Activated naive CD8-positive, alpha-beta T cell treated with anti-CD3 and anti-CD28 coated beads, Interleukin-2, amount 50 U/mL, for 16 hours (primary cell): ENCODE data around the gene NFE2L3.
"Not testable (repeated sequence)": the region's sequence is repeated elsewhere in the genome, so short reads cannot be mapped to it uniquely, and the experiment has no call there.

Source experiments
- DNase-seq: peaks from one replicate; pipeline ENCODE4 v3.0.0-alpha.2; 2020; ENCODE audit warnings: low read depth, low spot score

Gene NFE2L3, protein sequence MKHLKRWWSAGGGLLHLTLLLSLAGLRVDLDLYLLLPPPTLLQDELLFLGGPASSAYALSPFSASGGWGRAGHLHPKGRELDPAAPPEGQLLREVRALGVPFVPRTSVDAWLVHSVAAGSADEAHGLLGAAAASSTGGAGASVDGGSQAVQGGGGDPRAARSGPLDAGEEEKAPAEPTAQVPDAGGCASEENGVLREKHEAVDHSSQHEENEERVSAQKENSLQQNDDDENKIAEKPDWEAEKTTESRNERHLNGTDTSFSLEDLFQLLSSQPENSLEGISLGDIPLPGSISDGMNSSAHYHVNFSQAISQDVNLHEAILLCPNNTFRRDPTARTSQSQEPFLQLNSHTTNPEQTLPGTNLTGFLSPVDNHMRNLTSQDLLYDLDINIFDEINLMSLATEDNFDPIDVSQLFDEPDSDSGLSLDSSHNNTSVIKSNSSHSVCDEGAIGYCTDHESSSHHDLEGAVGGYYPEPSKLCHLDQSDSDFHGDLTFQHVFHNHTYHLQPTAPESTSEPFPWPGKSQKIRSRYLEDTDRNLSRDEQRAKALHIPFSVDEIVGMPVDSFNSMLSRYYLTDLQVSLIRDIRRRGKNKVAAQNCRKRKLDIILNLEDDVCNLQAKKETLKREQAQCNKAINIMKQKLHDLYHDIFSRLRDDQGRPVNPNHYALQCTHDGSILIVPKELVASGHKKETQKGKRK

GRCh38 chr7:26151953-26152781 lies at the start of gene NFE2L3:
TSS of gene NFE2L3 (plus strand) at chr7:26152198. CDS start at chr7:26152499, 301 bp downstream.
- peak; percentile 62 for DNase-seq

DNA sequence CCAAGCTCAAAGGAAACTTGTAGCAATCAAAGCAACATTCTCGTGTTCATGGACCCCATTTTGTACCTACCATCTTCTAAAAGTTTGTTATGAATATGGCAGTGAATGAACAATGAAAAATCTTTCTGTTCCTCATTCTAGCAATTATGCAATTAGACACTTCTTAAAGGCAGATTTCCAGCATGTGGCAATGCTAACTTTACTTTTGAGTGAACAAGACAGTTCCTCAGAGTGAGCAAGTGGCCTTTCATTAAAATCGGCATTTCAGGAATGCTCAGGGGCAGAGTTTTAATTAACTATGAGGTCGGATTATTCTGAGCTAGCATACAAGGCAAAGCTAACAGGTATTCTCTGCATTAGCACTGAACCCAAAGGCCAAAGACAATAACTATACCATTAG lies 48.4 kb upstream of the NFE2L3 start:
- DNase-seq: no peak

- DNase-seq: no peak
These were observed 46.8 kb upstream of the NFE2L3 start for GRCh38 chr7:26105236-26105635.

GRCh38 chr7:26105931-26106330 lies 46.1 kb upstream of the NFE2L3 start:
- DNase-seq: no peak

- DNase-seq: no peak
These were observed 39.7 kb upstream of the NFE2L3 start for GRCh38 chr7:26112203-26112740.

- DNase-seq: no peak
These were observed 36.3 kb upstream of the NFE2L3 start for GRCh38 chr7:26115650-26116049.

- no peak for DNase-seq
These were observed 34.7 kb upstream of the NFE2L3 start for GRCh38 chr7:26117142-26117807.

DNA sequence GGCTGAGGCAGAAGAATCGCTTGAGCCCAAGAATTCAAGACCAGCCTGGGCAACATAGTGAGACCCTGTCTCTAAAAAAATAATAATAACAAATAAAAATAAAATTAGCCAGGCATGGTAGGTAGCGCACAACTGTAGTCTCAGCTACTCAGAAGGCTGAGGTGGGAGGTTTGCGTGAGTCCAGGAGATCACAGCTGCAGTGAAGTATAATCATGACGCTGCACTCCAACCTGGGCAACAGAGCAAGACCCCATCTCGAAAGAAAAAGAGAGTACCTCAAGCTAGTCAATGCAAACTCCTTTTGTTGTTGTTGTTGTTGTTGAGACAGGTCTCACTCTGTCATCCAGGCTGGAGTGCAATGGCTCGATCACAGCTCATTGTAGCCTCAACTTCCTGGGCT lies 34.0 kb upstream of the NFE2L3 start:
- no peak for DNase-seq

- no peak for DNase-seq
These were observed 29.3 kb upstream of the NFE2L3 start for GRCh38 chr7:26122745-26123144.

DNA sequence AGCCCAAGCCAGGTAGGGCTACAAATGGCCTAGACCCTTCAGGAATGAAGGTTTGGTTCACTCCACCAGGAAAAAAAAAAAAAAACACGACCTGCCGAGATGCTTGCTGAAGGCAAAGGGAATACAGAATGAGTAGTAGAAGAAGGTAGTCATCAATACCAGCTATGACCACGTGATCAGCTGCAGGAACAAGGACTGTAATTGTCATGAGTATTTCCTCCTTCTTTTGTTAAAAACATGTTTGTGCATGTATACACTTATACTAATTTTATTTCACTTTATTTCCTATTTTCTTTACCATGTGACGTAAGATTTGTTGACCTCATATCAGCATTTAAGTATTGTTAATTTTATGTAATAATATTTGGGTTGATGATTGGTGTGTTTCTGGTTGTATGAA lies 27.2 kb upstream of the NFE2L3 start:
- DNase-seq: not testable (repeated sequence)

- no peak for DNase-seq
These were observed 24.6 kb upstream of the NFE2L3 start for GRCh38 chr7:26127411-26127810.

GRCh38 chr7:26131056-26131589 lies 20.9 kb upstream of the NFE2L3 start:
- no peak for DNase-seq

DNA sequence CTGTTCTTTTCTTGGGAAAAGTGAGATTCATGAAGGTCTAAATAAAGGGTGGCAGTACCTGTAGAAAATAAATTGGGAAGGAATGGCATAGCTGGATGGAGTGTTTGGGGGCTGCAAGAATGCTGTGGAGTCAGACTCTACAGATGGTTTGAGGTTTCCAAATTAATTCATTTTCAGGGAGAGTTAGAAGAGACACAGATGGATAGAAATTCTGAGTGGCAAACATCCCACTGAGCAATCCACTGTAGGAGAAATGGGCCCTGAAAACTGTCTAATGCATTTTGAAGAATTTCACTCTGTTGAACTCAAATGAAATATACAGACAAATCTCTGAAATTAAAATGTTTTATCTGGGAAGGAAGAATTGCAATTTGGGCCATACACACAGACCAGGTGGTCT lies 16.9 kb upstream of the NFE2L3 start:
- no peak for DNase-seq

DNA sequence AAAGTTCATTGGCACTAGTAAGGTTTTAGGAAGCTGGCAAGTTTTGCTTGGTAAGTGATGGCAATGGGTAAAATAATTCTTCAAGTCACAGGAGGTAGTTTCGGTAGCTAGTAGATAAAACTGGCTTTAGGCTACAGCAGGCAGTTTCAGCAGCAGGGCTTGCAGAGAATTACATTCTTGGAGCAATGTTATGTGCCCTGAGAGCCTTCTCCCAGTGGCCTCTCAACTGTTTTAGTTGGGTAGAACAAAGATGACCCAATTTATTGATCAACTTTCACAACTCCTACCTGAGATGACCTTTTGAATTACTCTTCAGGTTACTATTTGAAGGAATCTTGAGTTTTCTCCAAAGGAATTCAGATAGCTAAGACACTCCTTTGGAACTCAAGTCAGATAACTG lies 16.4 kb upstream of the NFE2L3 start:
- DNase-seq: no peak

DNA sequence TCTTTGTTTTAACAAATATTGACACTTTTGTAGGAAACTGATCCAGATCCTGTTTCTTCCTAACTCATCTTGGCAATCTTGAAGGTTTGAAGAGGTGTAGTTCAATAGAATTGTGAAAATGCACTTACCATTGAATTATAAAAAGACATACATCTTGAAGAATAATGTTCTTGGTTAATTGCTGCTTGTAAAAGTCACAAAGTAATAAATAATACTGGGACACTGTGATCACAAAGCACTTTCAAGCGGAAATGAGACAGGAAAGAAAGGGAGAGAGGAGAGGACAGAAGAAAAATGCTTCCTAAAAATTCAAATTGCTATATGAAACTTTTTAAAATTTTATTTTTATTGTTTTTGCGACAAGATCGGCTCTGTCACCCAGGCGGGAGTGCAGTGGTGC lies 15.2 kb upstream of the NFE2L3 start:
- DNase-seq: no peak

- DNase-seq: no peak
These were observed 11.6 kb upstream of the NFE2L3 start for GRCh38 chr7:26140380-26140779.

- DNase-seq: no peak
These were observed 10.9 kb upstream of the NFE2L3 start for GRCh38 chr7:26141077-26141476.

GRCh38 chr7:26143298-26144048 lies 8.5 kb upstream of the NFE2L3 start:
- DNase-seq: no peak

DNA sequence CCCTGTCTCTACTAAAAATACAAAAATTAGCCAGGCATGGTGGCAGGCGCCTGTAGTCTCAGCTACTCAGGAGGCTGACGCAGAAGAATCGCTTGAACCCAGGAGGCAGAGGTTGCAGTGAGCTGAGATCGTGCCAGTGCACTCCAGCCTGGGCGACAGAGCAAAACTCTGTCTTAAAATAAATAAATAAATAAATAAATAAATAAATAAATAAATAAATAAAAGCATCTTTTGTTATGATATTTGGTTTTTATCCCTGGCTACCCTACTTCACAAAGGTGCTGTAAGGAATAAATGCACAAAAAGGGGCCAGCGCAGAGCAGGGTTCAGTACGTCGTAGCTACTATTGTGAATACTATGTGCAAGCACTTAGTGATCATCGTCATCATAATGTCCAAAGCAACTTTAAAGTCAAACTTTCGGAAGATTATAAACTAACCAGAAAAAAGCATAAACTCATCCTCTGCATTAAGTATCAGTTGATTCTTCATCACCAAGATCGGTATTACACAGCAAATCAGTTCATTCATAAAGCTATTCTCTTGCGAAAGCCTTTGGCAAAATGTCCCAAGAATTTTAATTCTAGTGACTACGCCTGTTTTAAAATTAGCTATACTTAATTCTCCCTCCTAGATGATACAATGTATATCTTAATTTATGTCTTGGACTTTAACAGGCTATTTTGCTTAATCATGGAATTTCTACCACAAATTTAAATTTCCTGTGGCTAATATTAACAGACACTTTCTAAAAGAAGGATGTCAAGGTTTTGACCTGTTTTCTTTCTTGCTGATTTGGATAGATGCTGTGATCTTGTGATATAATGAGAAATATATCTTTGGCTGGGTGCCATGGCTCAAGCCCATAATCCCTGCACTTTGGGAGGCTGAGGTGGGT lies 7.6 kb upstream of the NFE2L3 start:
- DNase-seq: no peak
